ENCODE data around the gene OR10G8. TPM values are rescaled to one million over a fixed set of nuclear protein-coding genes. Genes with fewer than 3 reads are reported as not detected.

The OR10G8 gene, protein sequence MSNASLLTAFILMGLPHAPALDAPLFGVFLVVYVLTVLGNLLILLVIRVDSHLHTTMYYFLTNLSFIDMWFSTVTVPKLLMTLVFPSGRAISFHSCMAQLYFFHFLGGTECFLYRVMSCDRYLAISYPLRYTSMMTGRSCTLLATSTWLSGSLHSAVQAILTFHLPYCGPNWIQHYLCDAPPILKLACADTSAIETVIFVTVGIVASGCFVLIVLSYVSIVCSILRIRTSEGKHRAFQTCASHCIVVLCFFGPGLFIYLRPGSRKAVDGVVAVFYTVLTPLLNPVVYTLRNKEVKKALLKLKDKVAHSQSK
- total RNA-seq = not detected in 2 replicates

DNA sequence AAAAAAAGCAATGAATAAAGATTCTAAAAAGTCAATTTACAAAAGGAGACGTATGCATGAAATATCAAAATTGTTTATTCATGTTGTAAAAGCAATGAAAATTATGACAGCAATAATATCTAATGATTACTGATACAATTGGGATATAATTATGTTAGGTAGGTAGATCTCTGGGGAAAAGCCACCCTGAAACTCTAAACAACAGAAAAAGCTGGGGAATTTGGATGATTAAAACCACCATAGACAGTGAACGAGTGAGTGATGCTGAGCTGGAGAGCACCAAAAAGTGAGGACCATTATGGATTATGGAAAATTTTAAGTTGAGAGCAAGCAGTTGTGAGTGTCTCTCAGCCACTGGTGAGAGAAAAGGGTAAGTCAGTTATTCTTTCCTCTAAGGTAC is at the start of gene OR10G8:
Gene OR10G8 (plus strand): TSS at position 301 of the 400 bp plus-strand sequence. CDS start 2,825 bp downstream, outside the sequence.

DNA sequence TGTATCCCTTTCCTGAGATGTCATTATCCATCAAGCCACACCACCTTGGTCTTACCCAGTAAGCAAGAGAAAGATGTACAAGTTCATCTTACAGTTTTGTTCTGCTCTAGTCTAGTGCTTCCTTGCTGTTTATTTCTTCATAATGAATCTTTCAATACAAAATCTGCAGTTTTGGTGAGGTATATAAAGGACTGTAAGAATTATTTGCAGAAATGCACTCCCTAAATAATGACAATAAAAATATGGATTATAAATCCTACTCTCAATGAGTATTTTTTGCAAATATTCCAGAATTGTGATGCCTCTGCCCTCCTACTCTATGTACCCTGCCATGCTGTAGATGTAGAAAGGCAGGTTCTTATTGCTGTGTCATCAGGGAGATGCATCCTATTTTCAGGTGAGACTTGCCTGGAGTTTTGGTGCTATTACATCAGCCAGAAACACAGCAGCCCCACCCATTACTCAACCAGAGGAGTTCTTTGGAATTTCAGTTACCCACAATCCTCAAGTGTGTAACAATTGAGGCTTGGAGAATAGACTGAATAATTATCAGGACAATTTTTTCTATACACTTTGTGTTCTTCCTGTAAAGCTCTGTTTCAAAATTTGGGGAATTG is 48.8 kb upstream of the OR10G8 start, which contains the start of gene OR10S1:
Gene OR10S1 (minus strand): TSS at position 51 of the 617 bp plus-strand sequence. CDS start 117 bp downstream, outside the sequence.

DNA sequence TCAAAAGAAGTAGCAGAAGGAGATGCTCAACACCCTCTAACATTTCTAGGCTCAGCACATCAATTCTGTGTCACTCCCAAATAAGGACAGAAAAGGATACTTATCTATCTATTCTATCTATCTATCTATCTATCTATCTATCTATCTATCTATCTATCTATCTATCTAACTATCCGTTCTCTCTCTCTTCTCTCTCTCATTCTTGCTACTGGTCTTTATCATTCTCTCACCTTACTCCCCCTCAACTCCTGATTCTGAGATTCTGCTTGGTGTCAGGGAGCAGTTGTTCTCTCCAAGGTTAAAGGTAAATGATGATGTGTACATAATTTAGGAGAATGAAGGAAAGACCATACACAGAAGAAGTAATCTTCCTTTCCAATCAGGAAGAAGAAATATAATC is 31.5 kb upstream of the OR10G8 start, which contains the start of gene OR10G6:
Gene OR10G6 (minus strand): TSS at position 43 of the 400 bp plus-strand sequence. CDS start 0 bp downstream, at position 43.

DNA sequence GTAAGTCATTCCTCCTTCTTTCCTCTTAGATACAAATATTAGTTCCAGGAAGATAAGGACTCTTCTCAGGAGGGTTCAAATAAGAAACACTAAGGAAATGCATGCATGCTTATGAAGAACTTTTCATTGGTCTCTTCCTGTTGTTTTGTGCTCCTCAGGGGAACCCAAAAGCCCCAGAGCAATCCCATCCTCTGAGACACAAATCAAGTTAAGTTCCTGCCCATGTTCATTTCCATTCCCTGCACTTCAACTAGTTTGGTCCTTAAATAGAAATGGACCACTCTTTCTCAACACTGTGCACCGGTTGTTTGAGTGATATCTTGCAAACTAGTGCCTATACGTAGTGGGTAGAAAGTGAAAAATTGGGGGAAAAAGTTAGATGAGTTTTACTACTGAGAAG is 13.9 kb upstream of the OR10G8 start, which contains the start of gene OR10G4:
Gene OR10G4 (plus strand): TSS at position 301 of the 400 bp plus-strand sequence. CDS start 2,578 bp downstream, outside the sequence.

DNA sequence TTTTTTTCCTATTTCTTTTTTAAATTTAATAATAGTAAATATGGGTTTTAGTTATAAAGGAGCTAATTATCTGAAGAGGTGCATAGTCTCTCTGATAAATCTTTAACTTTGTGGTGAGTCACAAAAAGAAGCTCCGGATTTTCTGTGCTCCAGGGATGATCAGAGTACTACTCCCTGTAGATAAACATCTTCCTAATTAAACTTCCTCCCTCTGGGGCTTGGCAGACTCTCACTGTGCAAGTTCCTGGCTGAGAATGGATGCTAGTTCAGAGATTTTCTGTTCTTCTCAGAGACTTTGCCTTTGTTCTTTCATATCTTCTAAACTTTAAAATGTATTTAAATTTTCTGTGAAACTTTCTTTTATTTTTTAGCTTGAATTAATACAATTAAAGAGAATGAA is 14.7 kb downstream of the OR10G8 start, which contains the start of gene OR10G7:
Gene OR10G7 (minus strand): TSS at position 72 of the 400 bp plus-strand sequence. CDS start 2,324 bp downstream, outside the sequence.

Other genes starting within 250 kb of the OR10G8 start
- gene OR6M1, start 220.4 kb upstream of the OR10G8 start, total RNA-seq = not detected in 2 replicates
- not detected in 2 replicates for gene TMEM225, start 141.1 kb upstream of the OR10G8 start, total RNA-seq
- gene OR8D4, start 124.6 kb upstream of the OR10G8 start, total RNA-seq = not detected in 2 replicates
- not detected in 2 replicates for gene OR4D5, start 87.2 kb upstream of the OR10G8 start, total RNA-seq
- not detected in 2 replicates for gene OR6T1, start 83.0 kb upstream of the OR10G8 start, total RNA-seq
- gene OR10S1, start 49.0 kb upstream of the OR10G8 start, total RNA-seq = not detected in 2 replicates
- not detected in 2 replicates for gene OR10G6, start 31.6 kb upstream of the OR10G8 start, total RNA-seq
- not detected in 2 replicates for gene OR10G4, start 13.8 kb upstream of the OR10G8 start, total RNA-seq
- gene OR10G9, start 3.8 kb upstream of the OR10G8 start, total RNA-seq = not detected in 2 replicates
- not detected in 2 replicates for gene OR10G7, start 14.5 kb downstream of the OR10G8 start, total RNA-seq
- gene VWA5A, start 88.7 kb downstream of the OR10G8 start, total RNA-seq = 18.4 and 21.8 TPM in 2 replicates
- not detected in 2 replicates for gene OR10D3, start 156.5 kb downstream of the OR10G8 start, total RNA-seq
- gene OR8G1, start 214.3 kb downstream of the OR10G8 start, total RNA-seq = not detected in 2 replicates
- not detected in 2 replicates for gene OR8G5, start 229.6 kb downstream of the OR10G8 start, total RNA-seq

Data from smooth muscle cell of the pulmonary artery (primary cell).